ENCODE measurements around the gene ELP4.

ELP4 gene

GRCh38 chr11:31711137-31711536 lies 201.6 kb downstream of the ELP4 start:
- Histone ChIP-seq H3K27ac (ENCODE audit: insufficient read depth in 1 of 2, low read depth in 1 of 2, low read length in 2 of 2, poor library complexity in 1 of 2, severe bottlenecking in 2 of 2) (no peak overlapping the region), H3K4me1 (ENCODE audit: control extremely low read depth in 1 of 4, control insufficient read depth in 4 of 4, insufficient read depth in 4 of 4, low read length in 3 of 4) (no peaks in the 10 kb centered on the region), H3K27me3 (replicated peaks in 2 of 5; ENCODE audit: control insufficient read depth in 4 of 5, insufficient read depth in 5 of 5, low read length in 4 of 5) (no peaks in the 10 kb centered on the region), H3K4me3 (ENCODE audit: control insufficient read depth in 1 of 7, extremely low read depth in 1 of 7, insufficient read depth in 4 of 7, low read depth in 2 of 7, low read length in 6 of 7) (no peak overlapping the region), H3K36me3 (ENCODE audit: control insufficient read depth in 4 of 4, insufficient read depth in 4 of 4, low read length in 3 of 4) (no peaks in the 10 kb centered on the region), H3K9me3 (ENCODE audit: control extremely low read depth in 1 of 5, control insufficient read depth in 4 of 5, insufficient read depth in 2 of 5, low read depth in 1 of 5, low read length in 4 of 5) (peaks cover 0 to 2% (median 0%) of the 10 kb centered on the region in 5 experiments)
- DNase-seq, result no peak
- POLR2A ChIA-PET, result no interaction called here
- CTCF ChIA-PET, result no interaction called here
- WGBS (ENCODE audit: insufficient coverage), result 90% methylated on average over 2 of the region's 2 CpGs

- Histone ChIP-seq H3K27me3 (replicated peaks in 2 of 5; ENCODE audit: control insufficient read depth in 4 of 5, insufficient read depth in 5 of 5, low read length in 4 of 5) (no peaks in the 10 kb centered on the region), H3K4me1 (ENCODE audit: control extremely low read depth in 1 of 4, control insufficient read depth in 4 of 4, insufficient read depth in 4 of 4, low read length in 3 of 4) (no peaks in the 10 kb centered on the region), H3K27ac (ENCODE audit: insufficient read depth in 1 of 2, low read depth in 1 of 2, low read length in 2 of 2, poor library complexity in 1 of 2, severe bottlenecking in 2 of 2) (no peak overlapping the region), H3K9me3 (ENCODE audit: control extremely low read depth in 1 of 5, control insufficient read depth in 4 of 5, insufficient read depth in 2 of 5, low read depth in 1 of 5, low read length in 4 of 5) (peaks cover 0 to 2% (median 0%) of the 10 kb centered on the region in 5 experiments), H3K4me3 (ENCODE audit: control insufficient read depth in 1 of 7, extremely low read depth in 1 of 7, insufficient read depth in 4 of 7, low read depth in 2 of 7, low read length in 6 of 7) (no peak overlapping the region), H3K36me3 (ENCODE audit: control insufficient read depth in 4 of 4, insufficient read depth in 4 of 4, low read length in 3 of 4) (no peaks in the 10 kb centered on the region)
- WGBS (ENCODE audit: insufficient coverage), result 100% methylated on average over 1 of the region's 2 CpGs
- no peak for DNase-seq
- POLR2A ChIA-PET, result no interaction called here
- CTCF ChIA-PET, result no interaction called here
Measured at GRCh38 chr11:31712851-31713250, 203.3 kb downstream of the ELP4 start.

- POLR2A ChIA-PET, result no interaction called here
Measured at GRCh38 chr11:31714840-31715239, 205.3 kb downstream of the ELP4 start.

GRCh38 chr11:31720225-31720624 lies 210.7 kb downstream of the ELP4 start:
- H3K27me3 ChIP-seq (replicated peaks in 2 of 5; ENCODE audit: control insufficient read depth in 4 of 5, insufficient read depth in 5 of 5, low read length in 4 of 5), result no peaks in the 10 kb centered on the region
- no peaks in the 10 kb centered on the region for H3K4me1 ChIP-seq (ENCODE audit: control extremely low read depth in 1 of 4, control insufficient read depth in 4 of 4, insufficient read depth in 4 of 4, low read length in 3 of 4)
- no peak overlapping the region for H3K27ac ChIP-seq (ENCODE audit: insufficient read depth in 1 of 2, low read depth in 1 of 2, low read length in 2 of 2, poor library complexity in 1 of 2, severe bottlenecking in 2 of 2)
- CTCF ChIA-PET, result interaction anchor here (1.4 kb wide), 1 partner anchor 11 kb away, joined by 3 read pairs; no protein-coding TSS in a partner anchor
- H3K9me3 ChIP-seq (ENCODE audit: control extremely low read depth in 1 of 5, control insufficient read depth in 4 of 5, insufficient read depth in 2 of 5, low read depth in 1 of 5, low read length in 4 of 5), result no peaks in the 10 kb centered on the region
- 100% methylated on average over 1 of the region's 2 CpGs for WGBS (ENCODE audit: insufficient coverage)
- no peak overlapping the region for H3K4me3 ChIP-seq (ENCODE audit: control insufficient read depth in 1 of 7, extremely low read depth in 1 of 7, insufficient read depth in 4 of 7, low read depth in 2 of 7, low read length in 6 of 7)
- POLR2A ChIA-PET, result no interaction called here
- peaks cover 0 to 4% (median 0%) of the 10 kb centered on the region in 4 experiments for H3K36me3 ChIP-seq (ENCODE audit: control insufficient read depth in 4 of 4, insufficient read depth in 4 of 4, low read length in 3 of 4)
- no peak for DNase-seq

More at GRCh38 chr11:31714840-31715239, 205.3 kb downstream of the ELP4 start:
- 100% methylated on average over 1 of the region's 3 CpGs for WGBS (ENCODE audit: insufficient coverage)
- DNase-seq, result no peak
- Histone ChIP-seq H3K27ac (ENCODE audit: insufficient read depth in 1 of 2, low read depth in 1 of 2, low read length in 2 of 2, poor library complexity in 1 of 2, severe bottlenecking in 2 of 2) (no peak overlapping the region), H3K27me3 (replicated peaks in 2 of 5; ENCODE audit: control insufficient read depth in 4 of 5, insufficient read depth in 5 of 5, low read length in 4 of 5) (no peaks in the 10 kb centered on the region), H3K9me3 (ENCODE audit: control extremely low read depth in 1 of 5, control insufficient read depth in 4 of 5, insufficient read depth in 2 of 5, low read depth in 1 of 5, low read length in 4 of 5) (peaks cover 0 to 2% (median 0%) of the 10 kb centered on the region in 5 experiments), H3K4me1 (ENCODE audit: control extremely low read depth in 1 of 4, control insufficient read depth in 4 of 4, insufficient read depth in 4 of 4, low read length in 3 of 4) (no peaks in the 10 kb centered on the region), H3K4me3 (ENCODE audit: control insufficient read depth in 1 of 7, extremely low read depth in 1 of 7, insufficient read depth in 4 of 7, low read depth in 2 of 7, low read length in 6 of 7) (no peak overlapping the region), H3K36me3 (ENCODE audit: control insufficient read depth in 4 of 4, insufficient read depth in 4 of 4, low read length in 3 of 4) (no peaks in the 10 kb centered on the region)
- CTCF ChIA-PET, result no interaction called here

GRCh38 chr11:31720671-31721365 lies 211.3 kb downstream of the ELP4 start:
- Histone ChIP-seq H3K4me1 (ENCODE audit: control extremely low read depth in 1 of 4, control insufficient read depth in 4 of 4, insufficient read depth in 4 of 4, low read length in 3 of 4) (no peaks in the 10 kb centered on the region), H3K36me3 (ENCODE audit: control insufficient read depth in 4 of 4, insufficient read depth in 4 of 4, low read length in 3 of 4) (peaks cover 0 to 6% (median 0%) of the 10 kb centered on the region in 4 experiments), H3K9me3 (ENCODE audit: control extremely low read depth in 1 of 5, control insufficient read depth in 4 of 5, insufficient read depth in 2 of 5, low read depth in 1 of 5, low read length in 4 of 5) (no peaks in the 10 kb centered on the region), H3K4me3 (ENCODE audit: control insufficient read depth in 1 of 7, extremely low read depth in 1 of 7, insufficient read depth in 4 of 7, low read depth in 2 of 7, low read length in 6 of 7) (no peak overlapping the region), H3K27ac (ENCODE audit: insufficient read depth in 1 of 2, low read depth in 1 of 2, low read length in 2 of 2, poor library complexity in 1 of 2, severe bottlenecking in 2 of 2) (no peak overlapping the region), H3K27me3 (replicated peaks in 2 of 5; ENCODE audit: control insufficient read depth in 4 of 5, insufficient read depth in 5 of 5, low read length in 4 of 5) (no peaks in the 10 kb centered on the region)
- 93% methylated on average over 1 of the region's 3 CpGs for WGBS (ENCODE audit: insufficient coverage)
- no peak for DNase-seq
- CTCF ChIA-PET, result interaction anchor here (1.4 kb wide), 1 partner anchor 10 kb away, joined by 3 read pairs; no protein-coding TSS in a partner anchor
- POLR2A ChIA-PET, result no interaction called here

- H3K27ac ChIP-seq (ENCODE audit: insufficient read depth in 1 of 2, low read depth in 1 of 2, low read length in 2 of 2, poor library complexity in 1 of 2, severe bottlenecking in 2 of 2), result no peak overlapping the region
- DNase-seq, result no peak
- ChIA-PET CTCF (no interaction called here), POLR2A (no interaction called here)
- H3K4me1 ChIP-seq (ENCODE audit: control extremely low read depth in 1 of 4, control insufficient read depth in 4 of 4, insufficient read depth in 4 of 4, low read length in 3 of 4), result no peaks in the 10 kb centered on the region
- 86% methylated on average over 3 of the region's 3 CpGs for WGBS (ENCODE audit: insufficient coverage)
- no peak overlapping the region for H3K4me3 ChIP-seq (ENCODE audit: control insufficient read depth in 1 of 7, extremely low read depth in 1 of 7, insufficient read depth in 4 of 7, low read depth in 2 of 7, low read length in 6 of 7)
- peaks cover 0 to 6% (median 0%) of the 10 kb centered on the region in 4 experiments for H3K36me3 ChIP-seq (ENCODE audit: control insufficient read depth in 4 of 4, insufficient read depth in 4 of 4, low read length in 3 of 4)
- no peaks in the 10 kb centered on the region for H3K9me3 ChIP-seq (ENCODE audit: control extremely low read depth in 1 of 5, control insufficient read depth in 4 of 5, insufficient read depth in 2 of 5, low read depth in 1 of 5, low read length in 4 of 5)
- no peaks in the 10 kb centered on the region for H3K27me3 ChIP-seq (replicated peaks in 2 of 5; ENCODE audit: control insufficient read depth in 4 of 5, insufficient read depth in 5 of 5, low read length in 4 of 5)
Measured at GRCh38 chr11:31722754-31723153, 213.2 kb downstream of the ELP4 start.

GRCh38 chr11:31725176-31725575 lies 215.6 kb downstream of the ELP4 start:
- H3K4me3 ChIP-seq (ENCODE audit: control insufficient read depth in 1 of 7, extremely low read depth in 1 of 7, insufficient read depth in 4 of 7, low read depth in 2 of 7, low read length in 6 of 7), result no peak overlapping the region
- no peaks in the 10 kb centered on the region for H3K4me1 ChIP-seq (ENCODE audit: control extremely low read depth in 1 of 4, control insufficient read depth in 4 of 4, insufficient read depth in 4 of 4, low read length in 3 of 4)
- H3K9me3 ChIP-seq (ENCODE audit: control extremely low read depth in 1 of 5, control insufficient read depth in 4 of 5, insufficient read depth in 2 of 5, low read depth in 1 of 5, low read length in 4 of 5), result peaks cover 0 to 4% (median 0%) of the 10 kb centered on the region in 5 experiments
- no peak for DNase-seq
- ChIA-PET CTCF (no interaction called here), POLR2A (no interaction called here)
- H3K27ac ChIP-seq (ENCODE audit: insufficient read depth in 1 of 2, low read depth in 1 of 2, low read length in 2 of 2, poor library complexity in 1 of 2, severe bottlenecking in 2 of 2), result no peak overlapping the region
- H3K36me3 ChIP-seq (ENCODE audit: control insufficient read depth in 4 of 4, insufficient read depth in 4 of 4, low read length in 3 of 4), result peaks cover 0 to 6% (median 0%) of the 10 kb centered on the region in 4 experiments
- no peaks in the 10 kb centered on the region for H3K27me3 ChIP-seq (replicated peaks in 2 of 5; ENCODE audit: control insufficient read depth in 4 of 5, insufficient read depth in 5 of 5, low read length in 4 of 5)
